BE2C (cell line): Measurements from ENCODE around the gene CNP. TPM values are rescaled to one million over a fixed set of nuclear protein-coding genes. Genes with fewer than 3 reads are reported as not detected.
A peak's percentile ranks its signal among the peaks of the same experiment; 100 is the strongest.

Experiments used
- DNase-seq: peaks from one replicate; pipeline ENCODE4 v3.0.0-alpha.2; 2020
- H3K27me3 ChIP-seq: fragments of 250-450 bp; sonication (Bioruptor Pico); 2 replicates; pipeline ENCODE4 v1.5.1; 2020; ENCODE audit warnings: mild to moderate bottlenecking
- H3K36me3 ChIP-seq: fragments of 250-450 bp; sonication (Bioruptor Pico); 2 replicates; pipeline ENCODE4 v1.5.1; 2020; ENCODE audit warnings: mild to moderate bottlenecking
- H3K4me1 ChIP-seq: fragments of 250-450 bp; sonication (Bioruptor Pico); 2 replicates; pipeline ENCODE4 v1.5.1; 2020
- H3K4me3 ChIP-seq: 2 replicates; pipeline ENCODE4 v1.5.1; 2011; ENCODE audit warnings: low read depth, low read length
- H3K9me3 ChIP-seq: fragments of 250-450 bp; sonication (Bioruptor Pico); 2 replicates; pipeline ENCODE4 v1.5.1; 2020
- polyA plus RNA-seq: library from polyadenylated mRNA; unstranded; fragments of >200 nt; gene quantifications from one replicate; pipeline ENCODE4 v1.2.1, GENCODE V29; 2012; ENCODE audit warnings: low read depth, missing spikeins; ENCODE audit not compliant: insufficient read length, insufficient read depth
- TF ChIP-seq, protein P1 (sequence below): IDR thresholded peaks from 2 replicates; pipeline ENCODE4 v1.5.1; 2012; ENCODE audit warnings: mild to moderate bottlenecking, low read depth, low read length

The CNP gene
- 30.2 TPM for polyA plus RNA-seq

DNA sequence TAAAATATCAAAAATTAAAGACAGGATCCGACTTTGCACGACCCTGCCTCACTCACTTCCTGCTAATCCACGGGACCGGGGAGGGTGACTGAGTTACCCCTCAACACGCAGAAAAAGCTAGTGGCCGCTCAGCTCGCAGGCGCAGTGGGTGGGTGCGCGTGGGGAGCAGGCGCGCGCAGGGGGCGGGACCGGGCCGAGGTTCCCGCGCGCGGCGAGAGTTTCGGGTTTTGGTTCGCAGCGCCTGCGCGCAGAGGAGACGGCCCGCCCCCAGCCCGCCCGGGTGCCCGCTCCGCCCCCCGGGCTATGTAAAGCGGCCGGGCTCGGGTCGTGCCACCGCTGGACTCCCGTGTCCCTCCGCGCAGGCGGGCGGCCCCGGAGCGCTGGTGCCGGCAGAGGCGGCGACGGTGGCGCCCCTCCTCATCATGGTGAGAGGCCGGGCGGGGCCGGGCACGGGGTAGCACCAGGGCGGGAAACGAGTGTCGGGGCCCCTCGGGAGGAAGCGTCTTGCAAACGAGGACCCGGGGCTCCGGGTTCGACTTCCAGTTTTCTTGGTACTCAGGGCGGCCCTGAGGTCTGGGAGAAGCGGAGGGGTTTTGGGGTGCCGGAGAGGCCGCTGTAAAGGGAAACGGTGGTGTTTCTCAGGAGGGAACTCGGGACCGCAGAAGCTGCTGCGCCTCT, at the start of gene CNP:
Gene CNP, plus strand, starts transcription at position 333 of the 678 bp plus-strand sequence. Its CDS starts 90 bp downstream, at position 423.
- peak within 1 kb of the TSS; percentile 84 for H3K4me3 ChIP-seq
- H3K9me3 ChIP-seq = no peaks in the 10 kb centered on the region
- H3K4me1 ChIP-seq = peaks cover 5% of the 10 kb centered on the region
- H3K36me3 ChIP-seq = peaks cover 21% of the 10 kb centered on the region
- DNase-seq = peak; percentile 91
- no peaks in the 10 kb centered on the region for H3K27me3 ChIP-seq
- TF ChIP-seq, protein P1, sequence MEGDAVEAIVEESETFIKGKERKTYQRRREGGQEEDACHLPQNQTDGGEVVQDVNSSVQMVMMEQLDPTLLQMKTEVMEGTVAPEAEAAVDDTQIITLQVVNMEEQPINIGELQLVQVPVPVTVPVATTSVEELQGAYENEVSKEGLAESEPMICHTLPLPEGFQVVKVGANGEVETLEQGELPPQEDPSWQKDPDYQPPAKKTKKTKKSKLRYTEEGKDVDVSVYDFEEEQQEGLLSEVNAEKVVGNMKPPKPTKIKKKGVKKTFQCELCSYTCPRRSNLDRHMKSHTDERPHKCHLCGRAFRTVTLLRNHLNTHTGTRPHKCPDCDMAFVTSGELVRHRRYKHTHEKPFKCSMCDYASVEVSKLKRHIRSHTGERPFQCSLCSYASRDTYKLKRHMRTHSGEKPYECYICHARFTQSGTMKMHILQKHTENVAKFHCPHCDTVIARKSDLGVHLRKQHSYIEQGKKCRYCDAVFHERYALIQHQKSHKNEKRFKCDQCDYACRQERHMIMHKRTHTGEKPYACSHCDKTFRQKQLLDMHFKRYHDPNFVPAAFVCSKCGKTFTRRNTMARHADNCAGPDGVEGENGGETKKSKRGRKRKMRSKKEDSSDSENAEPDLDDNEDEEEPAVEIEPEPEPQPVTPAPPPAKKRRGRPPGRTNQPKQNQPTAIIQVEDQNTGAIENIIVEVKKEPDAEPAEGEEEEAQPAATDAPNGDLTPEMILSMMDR = no peak

DNA sequence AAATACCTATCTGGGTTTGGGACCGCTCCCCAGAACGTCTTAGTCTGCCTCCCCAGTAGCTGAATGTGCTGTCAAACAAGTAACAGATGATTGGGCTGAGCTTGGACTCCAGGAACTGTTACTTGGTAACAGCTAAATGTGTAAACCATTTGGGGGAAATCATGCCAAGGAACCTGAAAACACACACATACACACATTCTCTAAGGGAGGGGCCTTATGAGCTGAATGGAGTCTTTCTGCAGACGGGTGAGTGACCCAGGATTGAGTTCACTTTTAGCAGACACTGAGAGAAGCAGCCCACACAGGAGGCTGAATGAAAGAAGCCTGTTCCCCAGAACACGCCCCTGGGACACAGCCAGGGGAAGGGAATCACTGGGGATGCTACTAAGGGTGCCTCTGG, 49.4 kb upstream of the CNP start:
- DNase-seq = no peak
- peaks cover 40% of the 10 kb centered on the region for H3K36me3 ChIP-seq
- H3K4me3 ChIP-seq = peak overlapping the region; percentile 95
- peaks cover 26% of the 10 kb centered on the region for H3K4me1 ChIP-seq
- no peaks in the 10 kb centered on the region for H3K27me3 ChIP-seq
- TF ChIP-seq, protein P1 = no peak
- no peaks in the 10 kb centered on the region for H3K9me3 ChIP-seq

DNA sequence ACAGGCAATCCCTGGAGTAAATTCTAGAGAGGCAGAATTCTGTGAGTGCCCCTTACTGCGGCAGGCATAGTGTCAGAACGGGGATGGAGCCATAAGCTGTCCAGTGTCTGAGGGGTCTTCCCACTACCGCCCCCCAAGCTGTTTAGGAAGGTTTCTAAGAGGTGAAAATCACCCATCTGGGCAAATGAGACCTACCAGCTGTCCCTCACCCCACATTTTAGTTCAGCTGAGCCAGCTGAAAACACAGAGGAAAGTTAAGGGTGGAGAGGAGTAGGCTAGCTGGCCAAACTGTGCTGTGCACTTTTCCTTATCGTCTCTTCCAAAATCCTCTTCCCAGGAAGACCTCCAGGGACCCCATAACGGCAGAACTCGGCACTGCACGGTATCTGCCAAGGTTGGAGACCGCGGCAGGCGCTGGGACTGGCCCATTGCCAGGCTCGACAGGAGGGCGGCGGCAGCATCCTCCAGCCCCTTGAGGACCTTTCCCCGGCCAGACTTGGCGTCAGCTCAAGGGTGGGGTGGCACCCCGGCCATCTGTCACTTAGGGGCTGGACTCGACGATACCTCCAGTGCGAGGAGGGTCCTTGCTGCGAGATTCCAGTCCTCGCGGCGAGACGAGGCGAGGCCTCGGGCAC, 48.8 kb upstream of the CNP start:
- Histone ChIP-seq H3K4me3 (peak overlapping the region; percentile 95), H3K36me3 (peaks cover 33% of the 10 kb centered on the region), H3K4me1 (peaks cover 26% of the 10 kb centered on the region), H3K27me3 (no peaks in the 10 kb centered on the region), H3K9me3 (no peaks in the 10 kb centered on the region)
- DNase-seq = peak; percentile 91
- TF ChIP-seq, protein P1 = no peak

DNA sequence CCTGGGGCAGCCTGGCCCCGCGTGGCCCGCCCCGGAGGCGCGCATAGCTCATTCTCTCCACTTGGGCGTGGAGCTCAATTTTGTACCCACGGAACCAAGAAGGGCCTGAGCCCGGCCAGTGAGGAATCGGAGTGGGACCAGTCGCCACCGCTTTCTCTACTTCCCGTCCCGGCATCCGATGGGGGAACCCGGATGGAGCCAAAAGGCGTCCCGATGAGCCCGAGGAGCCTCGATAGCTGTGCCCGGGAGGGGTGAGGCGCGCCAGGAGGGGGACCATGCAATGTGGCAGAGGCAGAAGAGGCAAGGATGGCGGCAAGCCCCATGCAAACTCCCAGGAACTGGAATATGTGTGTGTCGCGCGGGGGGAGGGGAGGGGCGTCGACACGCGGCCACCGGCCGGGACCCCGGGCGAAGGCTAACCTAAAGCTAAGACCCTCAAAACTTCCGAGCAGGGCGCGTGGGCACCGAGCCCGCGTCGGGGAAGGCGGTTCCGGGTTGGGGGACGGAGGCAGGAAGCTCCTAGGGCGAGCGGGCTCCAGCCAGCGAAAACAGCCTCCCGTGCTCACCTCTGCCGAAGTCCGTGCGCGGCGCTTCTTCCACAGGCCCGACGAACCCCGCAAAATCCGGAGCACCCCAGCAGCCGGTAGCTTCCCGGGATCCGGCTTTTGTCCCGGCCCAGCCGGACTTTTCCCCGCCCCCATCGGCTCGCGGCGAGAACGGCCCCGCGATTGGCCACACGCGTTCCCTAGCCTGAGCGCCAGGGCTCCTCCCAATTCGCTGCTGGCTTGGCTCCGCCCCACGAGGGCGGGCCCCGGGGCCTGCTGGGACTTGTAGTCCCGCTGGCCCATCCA, 48.1 kb upstream of the CNP start, which contains the start of gene ACLY:
Gene ACLY, minus strand, starts transcription at position 638 of the 851 bp plus-strand sequence. CDS start 5,078 bp downstream, outside the sequence.
- no peaks in the 10 kb centered on the region for H3K27me3 ChIP-seq
- H3K4me1 ChIP-seq = peaks cover 24% of the 10 kb centered on the region
- no peaks in the 10 kb centered on the region for H3K9me3 ChIP-seq
- H3K4me3 ChIP-seq = peak within 1 kb of the TSS; percentile 95
- TF ChIP-seq, protein P1 = no peak
- peaks cover 26% of the 10 kb centered on the region for H3K36me3 ChIP-seq
- peak; percentile 99 for DNase-seq

DNA sequence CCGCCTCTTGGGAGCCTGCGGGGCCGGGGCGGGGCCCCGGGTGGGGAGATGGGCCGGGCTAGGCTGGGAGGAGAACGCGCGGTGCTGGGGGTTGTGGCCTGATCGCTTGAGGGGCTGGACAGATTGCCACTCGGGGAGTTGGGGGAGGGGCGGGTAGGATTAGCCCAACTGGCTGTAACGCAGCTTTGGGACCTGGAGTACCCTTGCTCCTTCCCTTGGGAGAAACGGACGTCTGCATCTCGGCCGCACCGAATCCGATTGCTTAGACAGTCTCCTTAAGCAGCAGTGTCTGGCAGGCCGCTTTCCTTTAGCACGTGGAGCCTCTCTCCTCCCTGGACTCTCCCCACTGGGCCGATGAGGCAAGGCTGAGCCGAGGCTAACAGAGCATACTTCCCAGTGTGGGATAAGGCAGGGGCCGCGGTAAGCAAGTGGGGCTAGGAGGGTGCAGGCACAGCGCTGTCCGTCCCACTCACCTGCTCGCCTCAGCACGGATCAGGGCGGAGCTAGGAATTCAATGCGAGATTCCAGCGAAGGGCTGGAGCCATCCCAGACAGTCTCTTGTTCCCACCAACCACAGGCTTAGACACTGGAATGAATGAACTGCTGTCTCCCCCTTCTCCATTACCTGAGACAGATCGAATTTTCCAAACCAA, 47.3 kb upstream of the CNP start:
- Histone ChIP-seq H3K9me3 (no peaks in the 10 kb centered on the region), H3K27me3 (no peaks in the 10 kb centered on the region), H3K4me3 (peak overlapping the region; percentile 45), H3K4me1 (peaks cover 16% of the 10 kb centered on the region), H3K36me3 (peaks cover 20% of the 10 kb centered on the region)
- DNase-seq = no peak
- TF ChIP-seq, protein P1 = no peak
